ENCODE measurements around the gene FXYD7.
"Not testable (repeated sequence)": the region's sequence is repeated elsewhere in the genome, so short reads cannot be mapped to it uniquely, and the experiment has no call there.

The FXYD7 gene

DNA sequence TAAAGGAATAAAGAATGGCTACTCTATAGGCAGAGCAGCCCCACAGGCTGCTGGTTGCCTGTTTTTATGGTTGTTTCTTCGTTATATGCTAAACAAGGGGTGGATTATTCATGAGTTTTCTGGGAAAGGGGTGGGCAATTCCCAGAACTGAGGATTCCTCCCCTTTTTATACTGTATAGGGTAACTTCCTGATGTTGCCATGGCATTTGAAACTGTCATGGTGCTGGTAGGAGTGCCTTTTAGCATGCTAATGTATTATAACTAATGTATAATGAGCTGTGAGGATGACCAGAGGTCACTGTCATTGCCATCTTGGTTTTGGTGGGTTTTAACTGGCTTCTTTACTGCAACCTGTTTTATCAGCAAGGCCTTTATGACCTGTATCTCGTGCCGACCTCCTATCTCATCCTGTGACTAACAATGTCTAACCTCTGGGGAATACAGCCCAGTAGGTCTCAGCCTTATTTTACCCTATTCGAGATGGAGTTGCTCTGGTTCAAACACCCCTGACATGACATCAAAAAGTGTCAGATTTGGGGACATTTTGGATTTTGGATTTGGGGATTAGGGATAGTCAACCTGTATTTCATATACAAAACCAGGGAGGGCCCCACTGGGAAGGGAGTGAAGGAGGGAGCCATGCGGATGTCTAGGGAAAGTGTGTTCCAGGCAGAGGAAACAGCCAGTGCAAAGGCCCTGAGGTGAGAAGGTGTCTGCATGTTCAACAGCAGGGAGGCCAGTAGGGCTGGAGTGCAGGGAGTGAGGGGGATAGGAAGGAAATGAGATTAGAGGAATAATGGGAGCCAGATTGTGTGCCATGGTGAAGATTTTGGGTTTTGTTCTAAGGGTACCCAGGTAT, 22.4 kb downstream of the FXYD7 start:
- no peak for DNase-seq (ENCODE audit: low read depth in 2 of 2)

DNA sequence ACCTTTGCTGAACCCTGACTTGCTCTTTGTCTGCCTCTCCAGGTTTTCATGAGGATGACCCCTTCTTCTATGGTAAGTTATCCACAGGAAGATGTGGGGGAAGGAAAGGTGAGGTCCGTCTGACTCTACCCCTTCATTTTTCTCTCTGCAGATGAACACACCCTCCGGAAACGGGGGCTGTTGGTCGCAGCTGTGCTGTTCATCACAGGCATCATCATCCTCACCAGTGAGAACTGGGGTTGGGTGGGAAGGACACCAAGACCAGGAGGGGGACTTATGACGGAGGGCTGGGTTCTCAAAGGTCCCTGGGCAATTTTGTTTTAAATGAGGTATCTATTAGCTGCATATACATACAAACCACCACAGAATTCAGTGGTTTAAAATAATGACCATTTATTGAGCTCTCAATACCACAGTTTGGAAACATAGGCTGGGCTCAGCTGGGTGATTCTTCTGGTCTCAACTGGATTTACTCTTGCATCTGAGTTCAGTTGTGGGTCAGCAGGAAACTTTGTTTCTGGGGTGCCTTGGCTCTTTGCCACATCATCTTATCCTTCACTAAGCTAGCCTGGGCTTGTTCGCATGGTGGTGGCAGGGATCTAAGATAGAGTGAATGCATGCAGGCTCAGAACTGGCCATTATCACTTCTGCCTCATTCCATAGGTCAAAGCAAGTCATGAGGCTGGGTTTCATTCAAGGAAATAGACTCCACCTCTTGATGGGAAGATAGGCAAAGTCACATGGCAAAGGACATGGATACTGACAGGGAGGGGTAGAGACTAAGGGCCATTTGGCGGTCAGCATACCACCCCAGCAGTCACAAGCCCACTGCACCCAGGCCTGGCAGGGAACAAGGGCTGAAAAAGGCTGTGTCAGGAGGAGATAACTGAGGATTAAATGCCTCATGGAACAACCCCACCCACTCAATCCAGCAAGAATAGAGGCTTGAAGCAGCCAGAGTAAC, 23.3 kb downstream of the FXYD7 start:
- no peak for DNase-seq (ENCODE audit: low read depth in 2 of 2)

DNA sequence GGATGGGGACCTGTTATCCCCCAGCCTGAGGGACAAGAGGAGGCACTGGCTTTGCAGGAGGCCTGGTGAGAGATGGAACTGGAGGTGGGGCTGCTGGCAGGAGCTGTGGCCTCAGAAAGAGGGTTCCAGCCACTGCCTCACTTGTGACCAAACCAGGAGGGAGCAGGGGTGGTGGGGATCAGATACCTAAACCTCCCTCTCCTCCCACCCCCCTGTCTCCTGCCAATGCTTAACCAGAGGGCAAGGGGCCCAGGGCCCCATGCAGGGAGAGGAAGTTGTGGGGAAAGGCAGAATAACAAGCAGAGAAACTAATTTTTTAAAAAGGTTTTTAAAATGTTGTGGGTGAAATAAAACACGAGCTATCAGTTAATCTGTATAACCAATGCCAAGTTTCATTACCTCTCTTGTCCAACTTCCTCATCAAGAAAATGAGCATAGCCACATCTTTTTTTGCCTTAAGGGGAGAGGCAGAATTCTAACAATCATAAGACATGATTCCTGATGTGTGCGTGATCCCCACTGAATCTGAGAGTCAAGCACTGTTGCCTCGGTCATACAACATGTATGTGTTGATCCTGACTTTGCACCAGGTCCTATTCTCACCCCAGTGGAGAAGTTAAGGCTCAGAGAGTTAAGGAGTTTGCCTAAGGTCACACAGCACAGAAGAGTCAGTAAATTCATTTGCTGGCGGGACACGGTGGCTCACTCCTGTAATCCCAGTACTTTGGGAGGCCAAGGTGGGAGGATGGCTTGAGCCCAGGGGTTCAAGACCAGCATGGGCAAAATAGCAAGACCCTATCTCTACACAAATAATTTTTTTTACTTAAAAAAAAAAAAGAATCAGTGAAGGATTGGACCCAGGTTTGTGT, 24.4 kb downstream of the FXYD7 start:
- no peak for DNase-seq (ENCODE audit: low read depth in 2 of 2)

DNA sequence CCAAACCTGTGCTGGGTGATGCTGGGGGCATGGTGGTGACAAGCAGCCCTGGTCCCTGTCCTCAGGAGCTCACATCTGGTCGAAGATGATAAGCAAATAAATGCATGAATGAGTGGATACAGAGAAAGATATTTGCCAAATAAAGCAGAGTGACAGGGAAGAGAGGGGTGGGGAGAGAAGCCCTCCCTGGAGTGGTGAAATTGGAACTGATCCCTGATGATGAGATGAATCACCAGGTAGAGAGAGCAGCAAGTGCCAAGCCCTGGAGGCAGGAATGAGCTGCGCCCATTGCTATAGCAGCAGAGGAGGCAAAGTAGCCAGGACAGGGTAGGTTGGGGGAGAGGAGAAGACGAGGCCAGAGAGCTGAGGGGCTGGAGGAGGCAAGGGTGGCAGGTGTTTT, 25.1 kb downstream of the FXYD7 start:
- DNase-seq (ENCODE audit: low read depth in 2 of 2): no peak

DNA sequence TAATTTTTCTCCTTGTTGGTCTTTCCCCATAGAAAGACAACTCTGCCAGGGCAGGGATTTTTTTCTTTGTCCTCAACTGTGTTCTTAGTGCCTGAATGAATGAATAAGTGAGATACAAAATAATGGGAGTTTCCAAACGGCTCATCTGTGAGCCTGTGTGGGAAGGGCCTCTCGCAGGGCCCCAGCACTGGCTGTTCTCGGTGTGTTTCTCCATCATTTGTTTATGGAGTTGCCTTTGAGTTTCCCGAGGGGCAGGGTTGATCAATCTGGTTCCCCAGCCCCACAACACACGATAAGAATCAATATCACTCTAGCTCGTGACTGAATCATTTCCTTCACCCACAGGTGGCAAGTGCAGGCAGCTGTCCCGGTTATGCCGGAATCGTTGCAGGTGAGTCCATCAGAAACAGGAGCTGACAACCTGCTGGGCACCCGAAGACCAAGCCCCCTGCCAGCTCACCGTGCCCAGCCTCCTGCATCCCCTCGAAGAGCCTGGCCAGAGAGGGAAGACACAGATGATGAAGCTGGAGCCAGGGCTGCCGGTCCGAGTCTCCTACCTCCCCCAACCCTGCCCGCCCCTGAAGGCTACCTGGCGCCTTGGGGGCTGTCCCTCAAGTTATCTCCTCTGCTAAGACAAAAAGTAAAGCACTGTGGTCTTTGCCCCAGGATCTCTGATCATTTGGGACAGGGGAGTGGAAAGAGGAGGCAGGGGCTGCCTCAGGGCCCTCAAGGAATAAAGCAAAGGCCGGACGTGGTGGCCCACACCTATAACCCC, 26.4 kb downstream of the FXYD7 start:
- no peak for DNase-seq (ENCODE audit: low read depth in 2 of 2)

DNA sequence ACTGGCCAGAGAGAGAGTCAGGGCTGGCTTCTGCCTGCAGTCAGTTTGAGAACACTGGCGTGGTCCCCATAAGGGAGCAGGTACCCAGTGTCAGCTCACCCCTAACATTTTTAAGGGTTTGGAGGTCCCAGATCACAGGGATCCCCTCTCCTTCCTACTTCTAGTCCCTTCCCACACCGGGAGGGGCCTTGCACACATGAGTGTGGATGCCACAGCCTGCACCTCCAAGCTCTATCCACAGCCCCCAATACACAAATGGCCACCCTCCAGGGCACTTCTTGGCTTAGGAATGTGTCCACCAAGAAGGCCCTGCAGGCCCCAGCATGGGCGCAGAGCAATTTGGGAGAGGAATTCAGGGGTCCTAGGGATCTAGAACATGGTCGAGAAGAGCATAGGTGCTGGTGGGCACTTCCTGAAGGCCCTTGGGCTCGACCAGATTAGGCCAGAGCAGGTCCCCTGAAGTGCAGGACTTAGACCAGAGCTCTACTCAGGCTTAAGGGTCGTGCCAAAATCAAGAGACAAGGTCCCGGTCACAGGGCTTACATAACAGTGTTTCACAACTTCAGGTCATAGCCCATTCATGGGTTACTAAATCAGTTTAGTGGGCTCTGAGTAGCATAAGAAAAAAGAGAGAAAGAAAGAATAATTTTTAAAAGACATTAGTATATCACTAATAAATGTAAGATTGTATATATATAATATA, 27.5 kb downstream of the FXYD7 start:
- no peak for DNase-seq (ENCODE audit: low read depth in 2 of 2)

DNA sequence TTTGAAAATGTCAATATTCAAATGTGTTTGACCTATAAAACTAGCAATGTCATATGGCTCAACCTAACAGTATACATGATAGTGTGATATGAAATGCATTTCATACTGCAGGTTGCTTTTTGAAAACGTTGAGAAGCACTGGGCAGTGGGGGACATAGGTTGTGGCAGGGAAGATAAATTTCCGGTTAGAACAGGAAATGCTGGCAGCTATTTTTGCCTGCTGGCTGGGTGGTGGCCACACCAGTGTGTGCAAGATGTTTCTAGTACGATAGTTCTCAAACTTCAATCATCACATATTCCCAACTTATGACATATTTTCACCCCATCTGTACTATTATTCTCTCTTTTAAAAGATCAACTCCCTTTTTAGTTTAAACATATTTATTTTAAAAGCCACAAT, 28.7 kb downstream of the FXYD7 start:
- no peak for DNase-seq (ENCODE audit: low read depth in 2 of 2)

DNA sequence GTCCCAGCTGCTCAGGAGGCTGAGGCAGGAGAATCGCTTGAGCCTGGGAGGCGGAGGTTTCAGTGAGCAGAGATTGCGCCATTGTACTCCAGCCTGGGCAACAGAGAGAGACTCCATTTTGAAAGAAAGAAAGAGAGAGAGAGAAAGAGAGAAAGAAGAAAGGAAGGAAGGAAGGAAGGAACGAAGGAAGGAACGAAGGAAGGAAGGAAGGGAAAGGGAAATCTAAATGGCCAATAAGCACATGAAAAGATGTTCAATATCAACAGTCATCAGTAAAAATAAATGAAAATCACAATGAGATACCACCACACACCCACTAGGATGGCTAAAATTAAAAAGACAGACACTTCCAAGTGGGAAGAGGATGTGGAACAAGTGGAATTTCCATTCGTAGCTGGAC, 31.2 kb downstream of the FXYD7 start:
- DNase-seq (ENCODE audit: low read depth in 2 of 2): no peak

DNA sequence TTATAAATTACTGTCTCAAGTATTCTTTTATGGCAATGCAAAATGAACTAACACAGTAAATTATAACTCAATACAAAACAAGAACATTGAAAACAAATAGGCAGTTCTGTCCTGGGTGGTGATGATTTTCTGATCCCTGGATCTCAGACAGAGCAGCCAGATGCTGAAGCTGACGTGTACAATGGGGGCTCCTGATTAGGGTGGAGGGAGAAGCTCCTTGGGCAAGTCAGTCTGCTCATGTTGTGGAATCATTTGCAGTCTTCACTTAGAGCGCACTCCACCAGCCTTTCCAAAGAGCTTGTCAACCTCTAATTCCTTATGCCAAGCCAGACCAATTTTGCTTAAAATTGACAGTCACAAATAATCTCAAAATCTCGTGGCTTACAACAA, 33.1 kb downstream of the FXYD7 start:
- DNase-seq (ENCODE audit: low read depth in 2 of 2): no peak

DNA sequence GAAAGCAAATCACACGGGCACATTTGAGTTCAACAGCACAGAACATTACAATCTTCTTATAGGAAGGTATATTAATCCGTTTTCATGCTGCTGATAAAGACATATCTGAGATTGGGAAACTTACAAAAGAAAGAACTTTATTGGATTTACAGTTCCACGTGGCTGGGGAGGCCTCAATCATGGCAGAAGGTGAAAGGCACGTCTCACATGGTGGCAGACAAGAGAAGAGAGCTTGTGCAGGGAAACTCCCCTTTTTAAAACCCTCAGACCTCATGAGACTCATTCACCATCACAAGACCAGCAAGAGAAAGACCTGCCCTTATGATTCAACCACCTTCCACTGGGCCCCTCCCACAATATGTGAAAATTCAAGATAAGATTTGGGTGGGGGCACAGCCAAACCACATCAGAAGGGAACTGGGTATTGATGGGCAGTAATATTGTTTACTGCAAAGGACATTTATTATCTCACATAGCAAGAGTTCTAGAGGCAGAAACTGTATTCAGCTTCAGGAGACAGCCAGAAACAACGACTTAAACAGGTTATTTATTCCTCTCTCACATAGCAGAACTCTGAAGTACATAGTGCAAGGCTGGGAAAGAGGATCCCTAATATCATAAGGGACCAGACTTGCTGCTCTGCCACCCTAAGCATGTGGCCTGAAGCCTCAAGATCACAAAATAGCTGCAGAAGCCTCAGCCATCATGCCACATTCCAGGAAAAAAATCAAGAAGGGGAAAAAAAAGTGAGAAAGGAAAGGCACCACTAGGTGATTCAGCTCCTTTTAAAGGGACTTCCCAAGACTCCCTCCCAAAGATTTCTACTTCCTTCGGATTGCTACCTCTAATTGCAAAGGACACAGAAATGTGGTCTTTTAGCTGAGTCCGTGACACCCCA, 34.6 kb downstream of the FXYD7 start:
- no peak for DNase-seq (ENCODE audit: low read depth in 2 of 2)

DNA sequence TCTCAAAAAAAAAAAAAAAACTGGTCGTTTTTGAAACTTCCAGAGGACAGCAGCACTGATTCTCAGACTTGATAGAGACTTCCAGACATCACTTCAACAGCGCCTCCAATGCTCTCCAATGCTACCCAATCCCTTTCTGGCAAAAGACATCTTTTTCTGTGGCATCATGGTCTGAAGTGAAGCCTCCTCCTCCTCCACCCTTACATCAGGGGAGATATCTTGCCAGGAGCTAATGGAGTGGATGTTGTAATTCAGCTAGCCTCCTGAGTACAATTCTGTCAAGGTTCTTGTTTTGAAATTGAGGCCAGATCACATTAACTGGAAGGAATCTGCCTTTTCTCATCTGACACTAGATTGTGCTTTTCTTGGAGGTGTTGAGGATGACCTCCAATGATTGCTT, 35.6 kb downstream of the FXYD7 start:
- DNase-seq (ENCODE audit: low read depth in 2 of 2): no peak

DNA sequence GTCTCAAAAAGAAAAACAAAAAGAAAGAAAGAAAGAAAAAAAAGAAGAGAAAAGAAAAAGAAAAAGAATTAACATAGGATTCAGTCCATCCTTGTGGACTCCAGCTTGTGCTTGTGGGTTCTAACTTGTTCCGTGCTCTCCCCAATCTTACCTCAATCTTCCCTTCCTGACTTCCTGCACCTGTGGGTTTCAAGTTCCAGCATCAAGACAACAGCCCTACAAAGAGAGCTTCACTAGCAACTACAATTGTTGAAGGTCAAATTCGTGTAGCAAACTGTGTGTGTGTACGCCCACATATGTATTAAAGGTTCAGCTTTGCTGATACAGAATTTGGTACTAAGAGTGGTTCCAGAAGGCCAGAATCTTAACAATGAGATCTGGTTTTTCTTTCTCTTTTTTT, 36.8 kb downstream of the FXYD7 start:
- no peak for DNase-seq (ENCODE audit: low read depth in 2 of 2)

DNA sequence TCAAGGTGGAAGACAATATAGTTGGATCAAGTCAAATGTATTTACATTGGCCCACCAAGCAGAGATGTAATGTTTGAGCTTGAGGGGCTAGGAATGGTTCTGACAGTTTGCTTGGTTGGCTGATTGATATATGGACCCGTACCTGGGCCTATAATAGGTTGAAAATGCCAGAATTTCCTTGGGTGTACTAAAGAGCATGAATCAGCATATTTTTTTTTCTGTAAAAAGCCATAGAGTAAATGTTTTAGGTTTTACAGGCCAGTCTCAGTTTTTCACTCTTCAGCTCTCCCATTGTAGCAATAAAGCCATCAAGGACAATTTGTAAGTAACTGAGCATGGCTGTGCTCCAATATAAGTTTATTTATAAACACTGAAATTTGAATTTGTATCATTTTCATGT, 38.3 kb downstream of the FXYD7 start:
- DNase-seq (ENCODE audit: low read depth in 2 of 2): no peak

DNA sequence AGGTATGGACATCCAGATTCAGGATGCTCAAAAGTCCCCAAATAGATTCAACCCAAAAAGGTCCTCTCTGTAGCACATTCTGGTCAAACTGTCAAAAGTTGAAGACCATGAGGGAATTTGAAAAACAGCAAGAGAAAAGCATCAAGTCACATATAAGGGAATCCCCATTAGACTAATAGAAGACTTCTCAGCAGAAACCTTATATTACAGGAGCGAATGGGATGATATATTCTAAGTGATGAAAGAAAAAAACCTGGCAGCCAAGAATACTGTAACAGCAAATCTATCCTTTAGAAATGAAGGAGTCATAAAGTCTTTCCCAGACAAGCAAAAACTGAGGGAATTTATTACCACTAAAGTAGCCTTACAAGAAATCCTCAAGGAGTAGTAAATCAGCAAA, 41.2 kb downstream of the FXYD7 start:
- DNase-seq (ENCODE audit: low read depth in 2 of 2): no peak

DNA sequence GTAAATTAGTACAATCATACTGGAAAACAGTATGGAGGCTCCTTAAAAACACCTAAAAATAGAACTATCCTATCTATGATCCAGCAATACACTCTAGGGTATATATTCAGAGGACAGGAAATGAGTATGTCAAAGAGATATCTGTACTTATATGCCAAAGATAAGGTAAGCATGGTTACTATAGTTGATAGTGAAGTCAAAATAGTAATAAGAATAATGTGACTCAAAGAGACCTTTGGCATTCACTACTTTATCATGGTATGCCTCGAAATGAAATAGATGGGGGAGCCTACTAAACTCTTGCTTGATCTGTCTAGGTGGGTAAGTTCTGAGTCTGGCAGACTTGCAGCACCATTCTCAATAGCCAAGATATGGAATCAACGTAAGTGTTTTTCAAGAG, 41.8 kb downstream of the FXYD7 start:
- no peak for DNase-seq (ENCODE audit: low read depth in 2 of 2)

DNA sequence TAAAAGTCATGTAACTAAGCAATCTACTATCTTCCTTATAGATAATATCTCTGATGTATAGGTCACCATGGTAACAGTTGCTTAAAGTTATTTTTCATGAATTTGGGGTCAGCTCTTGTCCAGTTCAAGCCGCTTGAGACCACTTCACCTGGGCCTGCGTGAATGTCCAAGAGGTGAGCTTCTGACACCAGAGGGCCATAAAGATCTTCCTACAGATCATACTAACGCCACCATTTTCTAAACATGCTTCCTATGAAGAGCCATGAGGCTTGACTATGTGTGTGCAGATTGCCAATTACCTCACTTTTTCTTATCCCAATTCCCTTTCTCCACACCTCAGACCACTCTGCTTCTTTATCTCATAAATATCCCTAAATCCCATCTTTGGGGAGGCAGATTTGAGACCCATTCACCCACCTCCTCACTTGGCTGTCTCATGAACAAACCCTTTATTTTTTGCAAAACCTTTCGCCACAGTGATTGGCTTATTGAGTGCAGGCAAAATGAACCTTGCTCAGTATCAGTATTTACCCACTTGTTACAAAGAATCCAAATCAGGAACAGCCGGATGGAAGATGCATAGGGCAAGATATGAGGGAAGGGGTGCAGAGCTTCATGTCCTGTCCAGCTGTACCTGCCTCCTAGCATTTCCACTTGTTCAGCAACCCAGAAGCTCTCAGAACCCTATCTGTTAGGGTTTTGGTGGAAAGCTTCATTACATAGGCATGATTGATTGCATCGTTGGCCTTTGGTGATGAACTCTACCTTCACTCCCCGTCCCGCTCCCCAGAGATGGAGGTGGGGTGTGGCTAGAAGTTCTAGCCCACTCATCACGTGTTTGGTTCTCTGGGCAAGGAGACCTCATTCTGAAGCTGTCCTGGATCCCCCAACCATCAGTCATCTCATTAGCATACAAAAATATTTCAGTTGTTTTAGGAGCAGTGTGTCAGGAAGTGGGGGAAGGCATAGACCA, 51.2 kb downstream of the FXYD7 start:
- DNase-seq (ENCODE audit: low read depth in 2 of 2): no peak

DNA sequence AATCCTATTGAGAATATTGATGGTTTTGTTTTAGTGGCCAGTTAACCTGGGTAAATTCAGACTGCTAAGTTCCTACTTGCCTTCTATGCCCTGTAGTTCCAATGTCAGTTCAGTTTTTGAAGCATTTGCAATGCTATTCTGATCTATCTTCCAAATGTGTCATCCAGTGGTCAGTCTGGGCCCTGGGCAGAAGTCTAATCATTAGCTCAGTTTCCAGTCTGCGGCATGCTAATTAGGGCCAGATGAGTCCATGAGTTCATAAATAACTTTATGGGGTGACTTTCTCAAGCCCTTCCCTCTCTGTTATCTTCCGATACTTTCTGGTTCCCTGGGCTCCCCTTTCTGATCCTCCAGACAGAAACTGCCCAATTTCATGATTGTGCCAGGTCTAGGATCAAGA, 52.8 kb downstream of the FXYD7 start:
- DNase-seq (ENCODE audit: low read depth in 2 of 2): no peak

DNA sequence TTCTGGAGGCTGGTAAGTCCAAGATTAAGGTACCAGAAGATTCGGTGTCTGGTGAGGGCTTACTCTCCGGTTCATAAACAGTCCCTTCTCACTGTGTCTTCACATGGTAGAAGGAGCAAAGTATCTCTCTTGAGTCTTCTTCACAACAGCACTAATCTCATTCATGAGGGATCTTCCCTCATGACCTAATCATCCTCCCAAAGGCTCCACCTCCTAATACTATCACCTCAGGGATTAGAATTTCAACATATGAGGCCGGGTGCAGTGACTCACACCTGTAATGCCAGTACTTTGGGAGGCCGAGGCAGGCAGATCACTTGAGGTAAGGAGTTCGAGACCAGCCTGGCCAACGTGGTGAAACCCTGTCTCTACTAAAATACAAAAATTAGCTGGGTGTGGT, 53.8 kb downstream of the FXYD7 start:
- DNase-seq (ENCODE audit: low read depth in 2 of 2): not testable (repeated sequence)

All from stimulated activated CD4-positive, alpha-beta T cell treated with anti-CD3 and anti-CD28 coated beads, Interleukin-1b, Interleukin-23, amount 100 ng/mL, for 1 hour (primary cell).